ENCODE data around the gene B3GALT6. TPM values are rescaled to one million over a fixed set of nuclear protein-coding genes. Genes with fewer than 3 reads are reported as not detected.

The B3GALT6 gene
- total and polyA plus RNA-seq, 4 donors: 2.5 to 12.8 (median 10.3) TPM

DNA sequence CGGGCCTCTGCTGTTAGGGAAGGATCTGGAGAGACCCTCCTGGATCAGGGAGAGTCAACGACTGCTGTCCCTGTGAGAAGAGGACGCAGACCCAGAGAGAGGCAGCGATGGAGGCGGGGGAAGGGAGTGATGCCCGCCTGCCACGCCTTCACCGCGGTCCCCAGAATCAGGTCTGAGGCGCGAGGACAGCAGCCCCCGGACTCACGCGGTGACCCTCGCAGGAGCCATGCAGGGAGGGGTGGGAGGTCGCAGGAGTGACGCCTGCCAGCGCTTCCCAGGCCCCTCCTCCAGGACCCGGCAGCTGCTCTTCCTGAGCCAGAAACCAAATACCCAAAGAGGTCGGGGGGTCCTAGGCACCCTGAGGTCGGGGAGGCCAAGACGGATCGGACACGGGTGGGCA lies 11.8 kb upstream of the B3GALT6 start:
- WGBS, 2 donors: 86 to 90% methylated on average over 24 of the region's 24 CpGs
- no peak overlapping the region for H3K4me3 ChIP-seq (ENCODE audit: low read length in 2 of 2)
- no peaks in the 10 kb centered on the region for H3K27me3 ChIP-seq (ENCODE audit: control insufficient read depth in 1 of 2, insufficient read depth in 2 of 2, low read length in 1 of 2)
- peaks cover 0 to 12% of the 10 kb centered on the region in 2 donors for H3K36me3 ChIP-seq (ENCODE audit: control insufficient read depth in 1 of 2, insufficient read depth in 2 of 2, low read length in 1 of 2)
- no peaks in the 10 kb centered on the region for H3K4me1 ChIP-seq (ENCODE audit: control insufficient read depth in 1 of 2, insufficient read depth in 2 of 2, low read length in 2 of 2)
- ATAC-seq (ENCODE audit: low FRiP score) (no peak), DNase-seq (no peak)
- no peak overlapping the region for H3K27ac ChIP-seq (ENCODE audit: low read depth in 1 of 2, low read length in 2 of 2)
- intact Hi-C loops (cut with DNase I): no loop called here
- H3K9me3 ChIP-seq (ENCODE audit: control insufficient read depth, low read length): no peaks in the 10 kb centered on the region

GRCh38 chr1:1221887-1222574 lies 10.0 kb upstream of the B3GALT6 start:
- Histone ChIP-seq H3K4me1 (ENCODE audit: control insufficient read depth in 1 of 2, insufficient read depth in 2 of 2, low read length in 2 of 2) (no peaks in the 10 kb centered on the region), H3K27ac (ENCODE audit: low read depth in 1 of 2, low read length in 2 of 2) (no peak overlapping the region), H3K9me3 (ENCODE audit: control insufficient read depth, low read length) (no peaks in the 10 kb centered on the region), H3K4me3 (ENCODE audit: low read length in 2 of 2) (no peak overlapping the region), H3K27me3 (ENCODE audit: control insufficient read depth in 1 of 2, insufficient read depth in 2 of 2, low read length in 1 of 2) (no peaks in the 10 kb centered on the region), H3K36me3 (ENCODE audit: control insufficient read depth in 1 of 2, insufficient read depth in 2 of 2, low read length in 1 of 2) (peaks cover 0 to 12% of the 10 kb centered on the region in 2 donors)
- ATAC-seq (ENCODE audit: low FRiP score) (no peak), DNase-seq (no peak)
- WGBS, 2 donors: 84 to 91% methylated on average over 30 of the region's 30 CpGs
- intact Hi-C loops (cut with DNase I): no loop called here

GRCh38 chr1:1222575-1223225 lies 9.3 kb upstream of the B3GALT6 start:
- ATAC-seq (ENCODE audit: low FRiP score) (no peak), DNase-seq (no peak)
- no peak overlapping the region for H3K27ac ChIP-seq (ENCODE audit: low read depth in 1 of 2, low read length in 2 of 2)
- intact Hi-C loops (cut with DNase I): no loop called here
- no peaks in the 10 kb centered on the region for H3K9me3 ChIP-seq (ENCODE audit: control insufficient read depth, low read length)
- H3K4me1 ChIP-seq (ENCODE audit: control insufficient read depth in 1 of 2, insufficient read depth in 2 of 2, low read length in 2 of 2): no peaks in the 10 kb centered on the region
- no peaks in the 10 kb centered on the region for H3K27me3 ChIP-seq (ENCODE audit: control insufficient read depth in 1 of 2, insufficient read depth in 2 of 2, low read length in 1 of 2)
- 92 to 95% methylated on average over 44 of the region's 44 CpGs for WGBS, 2 donors
- peaks cover 0 to 14% of the 10 kb centered on the region in 2 donors for H3K36me3 ChIP-seq (ENCODE audit: control insufficient read depth in 1 of 2, insufficient read depth in 2 of 2, low read length in 1 of 2)
- H3K4me3 ChIP-seq (ENCODE audit: low read length in 2 of 2): no peak overlapping the region

- Histone ChIP-seq H3K9me3 (ENCODE audit: control insufficient read depth, low read length) (no peaks in the 10 kb centered on the region), H3K4me3 (ENCODE audit: low read length in 2 of 2) (no peak overlapping the region), H3K27me3 (ENCODE audit: control insufficient read depth in 1 of 2, insufficient read depth in 2 of 2, low read length in 1 of 2) (no peaks in the 10 kb centered on the region), H3K4me1 (ENCODE audit: control insufficient read depth in 1 of 2, insufficient read depth in 2 of 2, low read length in 2 of 2) (no peaks in the 10 kb centered on the region), H3K27ac (ENCODE audit: low read depth in 1 of 2, low read length in 2 of 2) (no peak overlapping the region), H3K36me3 (ENCODE audit: control insufficient read depth in 1 of 2, insufficient read depth in 2 of 2, low read length in 1 of 2) (peaks cover 0 to 13% of the 10 kb centered on the region in 2 donors)
- 91 to 95% methylated on average over 15 of the region's 15 CpGs for WGBS, 2 donors
- intact Hi-C loops (cut with DNase I): no loop called here
- ATAC-seq (ENCODE audit: low FRiP score) (no peak), DNase-seq (no peak)
Measured at GRCh38 chr1:1223321-1223720, 8.7 kb upstream of the B3GALT6 start.

DNA sequence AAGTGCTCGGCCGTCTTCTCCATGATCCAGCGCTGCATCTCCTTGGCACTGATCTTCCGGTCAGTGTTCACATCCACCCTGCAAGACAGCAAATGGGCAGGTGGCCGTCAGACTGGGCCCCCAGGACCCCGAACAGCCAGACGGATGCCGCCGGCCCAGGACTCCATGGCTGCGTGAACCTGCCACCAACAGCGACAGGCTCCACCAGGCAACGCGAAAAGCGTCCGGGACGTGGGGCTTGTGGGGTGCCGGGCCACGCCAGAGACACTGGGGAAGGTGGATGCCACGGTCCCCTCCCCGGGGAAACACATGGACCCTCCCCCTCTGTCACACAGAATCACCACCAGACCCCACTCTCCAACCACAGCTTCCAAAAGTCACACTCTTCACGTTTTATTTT lies 8.1 kb upstream of the B3GALT6 start:
- intact Hi-C loops (cut with DNase I): no loop called here
- Histone ChIP-seq H3K4me3 (ENCODE audit: low read length in 2 of 2) (no peak overlapping the region), H3K27me3 (ENCODE audit: control insufficient read depth in 1 of 2, insufficient read depth in 2 of 2, low read length in 1 of 2) (no peaks in the 10 kb centered on the region), H3K4me1 (ENCODE audit: control insufficient read depth in 1 of 2, insufficient read depth in 2 of 2, low read length in 2 of 2) (no peaks in the 10 kb centered on the region), H3K27ac (ENCODE audit: low read depth in 1 of 2, low read length in 2 of 2) (no peak overlapping the region), H3K36me3 (ENCODE audit: control insufficient read depth in 1 of 2, insufficient read depth in 2 of 2, low read length in 1 of 2) (peaks cover 0 to 13% of the 10 kb centered on the region in 2 donors), H3K9me3 (ENCODE audit: control insufficient read depth, low read length) (no peaks in the 10 kb centered on the region)
- DNase-seq (no peak), ATAC-seq (ENCODE audit: low FRiP score) (no peak)
- 92 to 93% methylated on average over 20 to 21 of the region's 21 CpGs for WGBS, 2 donors

- intact Hi-C loops (cut with DNase I): no loop called here
- DNase-seq: no peak
- no peak for ATAC-seq (ENCODE audit: low FRiP score)
- no peaks in the 10 kb centered on the region for H3K9me3 ChIP-seq (ENCODE audit: control insufficient read depth, low read length)
- peaks cover 0 to 13% of the 10 kb centered on the region in 2 donors for H3K36me3 ChIP-seq (ENCODE audit: control insufficient read depth in 1 of 2, insufficient read depth in 2 of 2, low read length in 1 of 2)
- no peaks in the 10 kb centered on the region for H3K27me3 ChIP-seq (ENCODE audit: control insufficient read depth in 1 of 2, insufficient read depth in 2 of 2, low read length in 1 of 2)
- H3K4me3 ChIP-seq (ENCODE audit: low read length in 2 of 2): no peak overlapping the region
- H3K27ac ChIP-seq (ENCODE audit: low read depth in 1 of 2, low read length in 2 of 2): no peak overlapping the region
- no peaks in the 10 kb centered on the region for H3K4me1 ChIP-seq (ENCODE audit: control insufficient read depth in 1 of 2, insufficient read depth in 2 of 2, low read length in 2 of 2)
- 86 to 89% methylated on average over 33 to 34 of the region's 34 CpGs for WGBS, 2 donors
Measured at GRCh38 chr1:1225238-1225845, 6.7 kb upstream of the B3GALT6 start.

GRCh38 chr1:1225913-1226312 lies 6.1 kb upstream of the B3GALT6 start:
- Histone ChIP-seq H3K27me3 (ENCODE audit: control insufficient read depth in 1 of 2, insufficient read depth in 2 of 2, low read length in 1 of 2) (no peaks in the 10 kb centered on the region), H3K4me1 (ENCODE audit: control insufficient read depth in 1 of 2, insufficient read depth in 2 of 2, low read length in 2 of 2) (no peaks in the 10 kb centered on the region), H3K4me3 (ENCODE audit: low read length in 2 of 2) (no peak overlapping the region), H3K27ac (ENCODE audit: low read depth in 1 of 2, low read length in 2 of 2) (no peak overlapping the region), H3K9me3 (ENCODE audit: control insufficient read depth, low read length) (no peaks in the 10 kb centered on the region), H3K36me3 (ENCODE audit: control insufficient read depth in 1 of 2, insufficient read depth in 2 of 2, low read length in 1 of 2) (peaks cover 0 to 13% of the 10 kb centered on the region in 2 donors)
- DNase-seq: no peak
- WGBS, 2 donors: 75 to 77% methylated on average over 18 of the region's 18 CpGs
- intact Hi-C loops (cut with DNase I): no loop called here
- ATAC-seq (ENCODE audit: low FRiP score): no peak

- H3K9me3 ChIP-seq (ENCODE audit: control insufficient read depth, low read length): no peaks in the 10 kb centered on the region
- H3K27me3 ChIP-seq (ENCODE audit: control insufficient read depth in 1 of 2, insufficient read depth in 2 of 2, low read length in 1 of 2): no peaks in the 10 kb centered on the region
- no peaks in the 10 kb centered on the region for H3K4me1 ChIP-seq (ENCODE audit: control insufficient read depth in 1 of 2, insufficient read depth in 2 of 2, low read length in 2 of 2)
- H3K4me3 ChIP-seq (ENCODE audit: low read length in 2 of 2): no peak overlapping the region
- H3K36me3 ChIP-seq (ENCODE audit: control insufficient read depth in 1 of 2, insufficient read depth in 2 of 2, low read length in 1 of 2): peaks cover 0 to 13% of the 10 kb centered on the region in 2 donors
- no peak overlapping the region for H3K27ac ChIP-seq (ENCODE audit: low read depth in 1 of 2, low read length in 2 of 2)
- DNase-seq (no peak), ATAC-seq (ENCODE audit: low FRiP score) (no peak)
- intact Hi-C loops (cut with DNase I): no loop called here
- 92% methylated on average over 44 of the region's 44 CpGs for WGBS, 2 donors
Measured at GRCh38 chr1:1226566-1227362, 5.3 kb upstream of the B3GALT6 start.
